ENCODE results near the gene TECPR2.

DNA sequence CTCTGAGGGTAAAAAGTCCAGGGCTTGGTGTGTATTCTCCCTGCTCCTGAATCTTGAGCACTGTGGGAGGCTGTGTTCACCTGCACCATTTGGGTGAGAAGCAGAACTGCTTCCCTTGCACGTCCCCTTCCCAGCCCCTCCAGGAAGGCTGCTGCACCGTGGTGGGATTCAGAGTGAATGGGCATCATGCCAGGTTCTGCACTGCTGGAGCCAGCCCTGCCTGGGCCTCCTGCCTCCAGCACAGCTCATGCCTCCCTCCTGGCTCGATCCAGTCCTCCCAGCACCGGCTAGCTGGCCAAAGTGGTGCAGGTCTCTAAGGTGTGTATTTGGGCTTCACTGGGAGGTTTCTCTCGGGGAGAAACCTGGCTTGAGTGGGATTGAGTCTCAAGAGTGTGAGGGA lies 92.0 kb downstream of the TECPR2 start:
- TF ChIP-seq, protein P1, sequence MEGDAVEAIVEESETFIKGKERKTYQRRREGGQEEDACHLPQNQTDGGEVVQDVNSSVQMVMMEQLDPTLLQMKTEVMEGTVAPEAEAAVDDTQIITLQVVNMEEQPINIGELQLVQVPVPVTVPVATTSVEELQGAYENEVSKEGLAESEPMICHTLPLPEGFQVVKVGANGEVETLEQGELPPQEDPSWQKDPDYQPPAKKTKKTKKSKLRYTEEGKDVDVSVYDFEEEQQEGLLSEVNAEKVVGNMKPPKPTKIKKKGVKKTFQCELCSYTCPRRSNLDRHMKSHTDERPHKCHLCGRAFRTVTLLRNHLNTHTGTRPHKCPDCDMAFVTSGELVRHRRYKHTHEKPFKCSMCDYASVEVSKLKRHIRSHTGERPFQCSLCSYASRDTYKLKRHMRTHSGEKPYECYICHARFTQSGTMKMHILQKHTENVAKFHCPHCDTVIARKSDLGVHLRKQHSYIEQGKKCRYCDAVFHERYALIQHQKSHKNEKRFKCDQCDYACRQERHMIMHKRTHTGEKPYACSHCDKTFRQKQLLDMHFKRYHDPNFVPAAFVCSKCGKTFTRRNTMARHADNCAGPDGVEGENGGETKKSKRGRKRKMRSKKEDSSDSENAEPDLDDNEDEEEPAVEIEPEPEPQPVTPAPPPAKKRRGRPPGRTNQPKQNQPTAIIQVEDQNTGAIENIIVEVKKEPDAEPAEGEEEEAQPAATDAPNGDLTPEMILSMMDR (IDR thresholded peaks at IDR 0.05; ENCODE audit: low read depth, low read length, poor library complexity, severe bottlenecking): no peak
- no peak for TF ChIP-seq EZH2phosphoT487 (IDR thresholded peaks at IDR 0.05; ENCODE audit: borderline replicate concordance, low read length)

Measured in DOHH2 (cell line).